ENCODE measurements around the gene KCNQ1OT1.

The KCNQ1OT1 gene

DNA sequence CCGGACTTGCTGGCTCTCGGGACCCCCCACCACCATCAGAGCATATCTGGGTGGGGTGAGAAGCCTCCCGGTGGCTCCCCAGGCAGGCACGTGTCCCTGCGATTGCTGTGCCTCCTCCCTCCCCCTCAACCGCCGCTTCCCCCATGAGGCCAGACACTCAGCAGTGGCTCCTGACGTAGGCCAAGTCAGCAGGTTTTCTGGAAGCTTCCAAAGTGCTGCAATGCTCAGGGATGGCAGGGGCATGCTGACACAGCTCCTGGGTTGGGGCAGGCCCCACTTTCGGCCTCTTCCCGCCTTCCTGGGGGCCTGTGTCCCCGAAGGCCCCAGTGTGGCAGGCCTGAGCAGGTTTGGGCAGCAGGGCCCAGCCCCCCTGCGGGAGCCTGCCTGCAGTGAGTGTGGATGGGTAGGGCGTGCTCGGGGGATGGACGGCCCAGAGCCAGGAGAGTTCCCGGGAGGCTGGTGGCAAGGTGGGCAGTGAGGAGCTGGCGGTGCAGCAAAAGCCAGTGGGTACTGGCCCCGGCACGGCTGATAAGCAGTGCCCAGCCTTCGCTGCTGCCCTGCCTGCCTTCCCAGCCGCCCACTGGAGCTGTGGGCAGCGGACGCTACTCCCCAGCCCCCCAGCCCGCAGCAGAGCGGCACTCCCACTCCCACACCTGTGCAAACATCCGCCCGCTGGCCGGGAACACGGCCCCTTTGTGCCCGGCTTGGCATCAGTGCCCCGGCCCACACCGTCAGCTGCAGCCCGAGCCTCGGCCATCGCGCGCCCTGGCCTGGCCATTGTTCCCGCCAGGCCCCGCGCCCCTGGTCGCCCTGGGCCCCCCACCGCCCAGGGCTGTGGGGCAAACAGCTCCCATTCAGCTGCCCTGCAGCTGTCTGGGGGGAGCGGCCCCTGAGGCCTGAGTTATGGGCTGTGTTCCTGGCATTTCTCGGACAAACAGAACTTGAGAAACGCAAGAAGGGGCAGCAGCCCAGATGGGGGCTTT is 125.0 kb downstream of the KCNQ1OT1 start:
- Histone ChIP-seq H3K9me3 (ENCODE audit: control insufficient read depth, insufficient read depth, low read depth, low read length) (no peaks in the 10 kb centered on the region), H3K27ac (ENCODE audit: low read depth, low read length) (no peak overlapping the region), H3K9ac (ENCODE audit: low read length) (no peak overlapping the region), H3K4me3 (ENCODE audit: low read depth, low read length) (no peak overlapping the region), H3K36me3 (ENCODE audit: control insufficient read depth, insufficient read depth, low read length) (no peaks in the 10 kb centered on the region), H3K27me3 (ENCODE audit: control insufficient read depth, insufficient read depth, low read length) (peaks cover 65% of the 10 kb centered on the region), H3K4me1 (ENCODE audit: control insufficient read depth, insufficient read depth, low read length) (peaks cover 12% of the 10 kb centered on the region; the same call in 1 of the 2 replicates)

DNA sequence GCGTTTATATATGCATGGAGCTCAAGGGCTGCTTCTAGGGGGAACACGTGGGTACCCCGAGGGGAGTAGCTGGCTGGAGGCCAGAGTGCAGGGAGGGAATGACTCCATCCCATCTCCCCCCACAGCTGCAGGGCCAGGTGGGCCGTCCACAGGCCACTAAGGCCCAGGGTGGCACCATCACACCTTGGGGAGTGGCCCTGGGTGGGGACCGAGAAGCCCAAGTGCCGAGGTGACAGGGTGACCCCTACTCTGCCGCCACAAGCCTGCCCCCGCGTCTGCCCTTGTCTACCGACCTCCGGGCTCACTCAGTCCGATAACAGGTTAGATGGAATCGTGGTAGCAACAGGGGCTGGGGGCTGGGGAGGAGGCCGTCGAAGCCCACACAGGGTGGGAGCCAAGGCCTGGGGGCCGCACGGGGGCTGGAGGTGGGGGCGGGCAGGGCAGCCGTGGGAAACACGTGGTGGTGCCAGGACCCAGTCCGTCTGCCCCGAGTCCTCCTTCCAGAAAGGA is 125.7 kb downstream of the KCNQ1OT1 start:
- Histone ChIP-seq H3K27ac (ENCODE audit: low read depth, low read length) (no peak overlapping the region), H3K27me3 (ENCODE audit: control insufficient read depth, insufficient read depth, low read length) (peaks cover 69% of the 10 kb centered on the region), H3K4me1 (ENCODE audit: control insufficient read depth, insufficient read depth, low read length) (peaks cover 8% of the 10 kb centered on the region; the same call in 1 of the 2 replicates), H3K9me3 (ENCODE audit: control insufficient read depth, insufficient read depth, low read depth, low read length) (no peaks in the 10 kb centered on the region), H3K9ac (ENCODE audit: low read length) (no peak overlapping the region), H3K4me3 (ENCODE audit: low read depth, low read length) (no peak overlapping the region), H3K36me3 (ENCODE audit: control insufficient read depth, insufficient read depth, low read length) (no peaks in the 10 kb centered on the region)

DNA sequence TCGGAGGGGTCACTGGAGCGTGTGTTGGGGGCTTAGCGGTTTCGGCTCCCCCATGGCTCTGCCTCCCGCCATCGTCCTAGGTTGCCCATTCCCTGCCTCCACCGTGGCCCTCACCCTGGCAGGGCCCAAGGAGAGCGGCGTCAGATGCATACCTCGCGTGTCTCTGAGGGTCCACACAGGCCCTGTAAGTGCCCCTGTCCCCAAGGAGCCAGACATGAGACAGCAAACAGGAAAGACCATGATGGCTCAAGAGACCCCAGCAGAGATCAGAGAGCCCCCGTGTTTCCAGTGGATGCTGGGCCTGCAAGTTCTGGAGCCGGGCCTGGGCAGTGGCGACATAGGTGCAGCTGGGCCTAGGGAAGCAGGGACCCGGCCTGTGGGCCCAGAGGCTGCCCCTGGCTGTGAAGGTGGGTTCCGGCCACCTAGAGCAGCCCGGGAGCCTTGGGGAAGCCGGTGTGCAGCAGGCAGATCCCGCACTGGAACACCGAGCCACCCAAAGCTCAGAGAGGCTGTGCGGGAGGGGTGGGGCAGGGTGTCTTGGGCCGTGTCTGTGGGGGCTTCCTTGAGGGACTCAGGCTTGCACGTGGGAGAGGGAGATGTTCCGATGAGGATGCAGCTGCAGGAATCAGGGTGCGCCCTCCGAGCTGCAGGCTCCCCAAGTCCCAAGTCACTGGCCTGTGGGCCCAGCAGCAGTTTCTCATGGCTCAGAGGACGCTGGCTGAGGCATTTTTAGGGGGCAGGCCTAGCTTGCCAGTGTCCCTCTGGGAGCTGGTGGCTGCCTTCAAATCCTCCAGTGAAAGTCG is 126.4 kb downstream of the KCNQ1OT1 start:
- H3K9ac ChIP-seq (ENCODE audit: low read length), result no peak overlapping the region

DNA sequence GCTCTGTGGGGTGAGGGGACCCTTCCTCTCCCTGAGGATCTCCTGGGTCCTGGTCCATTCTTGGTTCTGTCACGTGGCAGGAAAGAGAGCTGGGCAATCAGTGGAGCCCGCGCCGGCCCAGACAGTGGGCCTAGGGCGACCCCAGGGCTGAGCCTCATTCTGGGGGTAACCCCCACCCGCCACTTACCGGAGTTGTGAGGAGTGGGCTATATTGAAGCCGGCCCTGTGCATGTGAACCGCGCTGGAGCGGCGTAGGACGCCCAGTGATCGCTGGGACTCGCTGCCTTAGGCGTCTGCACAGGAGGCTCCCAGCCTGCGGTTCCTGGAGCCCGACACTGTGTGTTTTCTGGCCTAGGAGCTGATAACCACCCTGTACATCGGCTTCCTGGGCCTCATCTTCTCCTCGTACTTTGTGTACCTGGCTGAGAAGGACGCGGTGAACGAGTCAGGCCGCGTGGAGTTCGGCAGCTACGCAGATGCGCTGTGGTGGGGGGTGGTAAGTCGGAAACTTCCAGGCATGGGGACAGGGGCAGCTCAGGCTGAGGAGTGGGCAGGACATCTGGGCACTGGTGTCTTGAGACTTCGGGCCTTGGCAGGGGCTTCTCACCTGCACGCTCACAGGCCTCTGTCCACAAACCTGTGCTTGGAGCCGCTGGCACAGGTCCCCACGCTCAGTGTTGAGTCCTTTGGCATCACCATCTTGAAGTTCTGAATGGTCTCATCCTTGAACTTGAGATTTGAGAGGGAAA is 127.1 kb downstream of the KCNQ1OT1 start:
- Histone ChIP-seq H3K27ac (ENCODE audit: low read depth, low read length) (no peak overlapping the region), H3K36me3 (ENCODE audit: control insufficient read depth, insufficient read depth, low read length) (no peaks in the 10 kb centered on the region), H3K27me3 (ENCODE audit: control insufficient read depth, insufficient read depth, low read length) (peaks cover 58% of the 10 kb centered on the region), H3K4me3 (ENCODE audit: low read depth, low read length) (no peak overlapping the region), H3K4me1 (ENCODE audit: control insufficient read depth, insufficient read depth, low read length) (peaks cover 7% of the 10 kb centered on the region; the same call in 1 of the 2 replicates), H3K9me3 (ENCODE audit: control insufficient read depth, insufficient read depth, low read depth, low read length) (no peaks in the 10 kb centered on the region), H3K9ac (ENCODE audit: low read length) (no peak overlapping the region)

More for the DNA sequence above, 126.4 kb downstream of the KCNQ1OT1 start:
- H3K4me3 ChIP-seq (ENCODE audit: low read depth, low read length), result no peak overlapping the region
- no peaks in the 10 kb centered on the region for H3K36me3 ChIP-seq (ENCODE audit: control insufficient read depth, insufficient read depth, low read length)
- H3K9me3 ChIP-seq (ENCODE audit: control insufficient read depth, insufficient read depth, low read depth, low read length), result no peaks in the 10 kb centered on the region
- peaks cover 63% of the 10 kb centered on the region for H3K27me3 ChIP-seq (ENCODE audit: control insufficient read depth, insufficient read depth, low read length)
- no peak overlapping the region for H3K27ac ChIP-seq (ENCODE audit: low read depth, low read length)
- H3K4me1 ChIP-seq (ENCODE audit: control insufficient read depth, insufficient read depth, low read length), result peaks cover 7% of the 10 kb centered on the region; the same call in 1 of the 2 replicates

DNA sequence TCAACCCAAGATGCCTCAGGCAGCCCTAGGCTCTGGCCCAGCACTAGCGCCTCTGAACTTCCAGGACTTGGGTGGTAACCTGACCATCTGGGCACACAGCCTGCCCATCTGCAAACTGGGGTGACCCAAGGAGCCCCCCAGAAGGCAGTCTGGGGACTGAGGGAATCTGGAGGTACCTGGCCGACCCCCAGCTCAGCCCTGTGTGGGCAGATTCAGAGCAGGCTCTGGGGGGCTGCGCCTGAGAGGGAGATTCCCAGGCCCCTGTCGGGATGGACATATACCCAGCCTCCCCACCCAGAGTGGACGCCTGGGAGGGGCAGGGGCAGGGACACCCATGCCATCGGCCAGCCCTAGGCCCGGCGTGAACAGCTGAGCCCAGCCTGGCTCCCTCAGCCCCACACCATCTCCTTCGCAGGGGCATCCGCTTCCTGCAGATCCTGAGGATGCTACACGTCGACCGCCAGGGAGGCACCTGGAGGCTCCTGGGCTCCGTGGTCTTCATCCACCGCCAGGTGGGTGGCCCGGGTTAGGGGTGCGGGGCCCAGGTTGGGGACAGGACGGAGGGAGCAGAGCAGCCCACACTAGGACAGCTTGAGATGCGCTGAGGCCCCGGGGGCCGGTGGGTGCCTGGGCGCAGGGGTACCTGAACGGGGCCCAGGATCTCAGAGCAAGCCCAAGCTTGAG is 128.1 kb downstream of the KCNQ1OT1 start:
- peaks cover 60% of the 10 kb centered on the region for H3K27me3 ChIP-seq (ENCODE audit: control insufficient read depth, insufficient read depth, low read length)
- no peaks in the 10 kb centered on the region for H3K36me3 ChIP-seq (ENCODE audit: control insufficient read depth, insufficient read depth, low read length)

DNA sequence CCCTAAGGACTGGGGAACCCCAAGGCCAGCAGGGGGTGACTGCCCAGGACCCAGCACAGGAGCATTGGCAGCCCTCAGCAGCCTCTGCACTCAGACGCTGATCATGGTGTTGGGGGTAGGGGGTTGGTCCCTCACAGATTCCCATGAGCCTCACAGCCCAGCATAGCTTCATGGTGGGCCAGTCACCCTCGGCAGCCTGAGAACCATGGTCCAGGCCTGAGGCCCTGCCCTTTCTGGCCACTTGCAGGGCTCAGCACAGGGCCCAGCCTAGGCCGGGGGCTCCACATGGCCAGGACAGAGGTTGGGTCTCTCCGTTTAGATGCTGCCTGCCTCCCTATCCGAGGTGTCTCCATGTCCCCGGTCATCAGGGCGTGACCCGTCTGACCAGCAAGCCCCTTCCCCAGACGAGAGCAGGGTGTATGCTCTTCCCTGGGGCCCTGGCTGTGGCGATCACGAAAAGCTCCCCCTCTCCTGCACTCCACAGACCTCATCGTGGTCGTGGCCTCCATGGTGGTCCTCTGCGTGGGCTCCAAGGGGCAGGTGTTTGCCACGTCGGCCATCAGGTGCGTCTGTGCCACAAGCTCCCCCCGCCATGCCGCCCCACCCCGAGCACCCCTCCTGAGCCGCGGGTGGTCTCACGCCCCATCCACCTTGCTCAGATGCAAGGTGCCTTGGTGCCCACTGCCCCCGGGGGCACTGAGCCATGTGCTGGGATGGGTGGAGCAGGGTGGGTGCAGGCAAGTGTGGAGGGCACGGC is 128.8 kb downstream of the KCNQ1OT1 start:
- H3K4me3 ChIP-seq (ENCODE audit: low read depth, low read length), result no peak overlapping the region
- no peaks in the 10 kb centered on the region; the same call in 1 of the 2 replicates for H3K4me1 ChIP-seq (ENCODE audit: control insufficient read depth, insufficient read depth, low read length)
- peaks cover 60% of the 10 kb centered on the region for H3K27me3 ChIP-seq (ENCODE audit: control insufficient read depth, insufficient read depth, low read length)
- H3K9me3 ChIP-seq (ENCODE audit: control insufficient read depth, insufficient read depth, low read depth, low read length), result no peaks in the 10 kb centered on the region
- H3K36me3 ChIP-seq (ENCODE audit: control insufficient read depth, insufficient read depth, low read length), result no peaks in the 10 kb centered on the region
- no peak overlapping the region for H3K9ac ChIP-seq (ENCODE audit: low read length)
- no peak overlapping the region for H3K27ac ChIP-seq (ENCODE audit: low read depth, low read length)

More for the DNA sequence above, 128.1 kb downstream of the KCNQ1OT1 start:
- H3K9ac ChIP-seq (ENCODE audit: low read length), result no peak overlapping the region
- H3K27ac ChIP-seq (ENCODE audit: low read depth, low read length), result no peak overlapping the region
- no peaks in the 10 kb centered on the region for H3K9me3 ChIP-seq (ENCODE audit: control insufficient read depth, insufficient read depth, low read depth, low read length)
- H3K4me3 ChIP-seq (ENCODE audit: low read depth, low read length), result no peak overlapping the region
- H3K4me1 ChIP-seq (ENCODE audit: control insufficient read depth, insufficient read depth, low read length), result no peaks in the 10 kb centered on the region; the same call in 1 of the 2 replicates

DNA sequence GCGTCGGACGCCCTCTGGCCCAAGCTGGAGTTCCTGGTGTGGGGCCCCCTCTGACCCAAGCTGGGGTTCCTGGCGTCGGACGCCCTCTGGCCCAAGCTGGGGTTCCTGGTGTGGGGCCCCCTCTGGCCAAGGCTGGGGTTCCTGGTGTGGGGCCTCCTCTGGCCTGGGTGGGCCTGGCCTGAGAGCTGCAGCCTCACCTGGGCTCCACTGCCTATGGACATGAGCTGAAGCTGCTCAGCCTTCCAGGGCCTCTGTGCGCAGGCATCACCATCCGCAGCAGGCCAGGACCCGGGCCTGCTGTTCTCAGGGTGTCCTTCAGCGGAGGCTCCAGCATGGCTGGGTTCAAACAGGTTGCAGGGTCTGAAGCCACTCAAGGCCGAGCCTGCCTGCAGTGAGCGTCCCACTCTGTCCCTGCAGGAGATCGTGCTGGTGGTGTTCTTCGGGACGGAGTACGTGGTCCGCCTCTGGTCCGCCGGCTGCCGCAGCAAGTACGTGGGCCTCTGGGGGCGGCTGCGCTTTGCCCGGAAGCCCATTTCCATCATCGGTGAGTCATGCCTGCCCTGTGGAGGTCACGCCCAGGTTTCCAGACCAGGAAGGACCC is 129.5 kb downstream of the KCNQ1OT1 start:
- Histone ChIP-seq H3K4me3 (ENCODE audit: low read depth, low read length) (no peak overlapping the region), H3K4me1 (ENCODE audit: control insufficient read depth, insufficient read depth, low read length) (no peaks in the 10 kb centered on the region), H3K27me3 (ENCODE audit: control insufficient read depth, insufficient read depth, low read length) (peaks cover 60% of the 10 kb centered on the region), H3K9me3 (ENCODE audit: control insufficient read depth, insufficient read depth, low read depth, low read length) (no peaks in the 10 kb centered on the region), H3K36me3 (ENCODE audit: control insufficient read depth, insufficient read depth, low read length) (no peaks in the 10 kb centered on the region), H3K9ac (ENCODE audit: low read length) (no peak overlapping the region), H3K27ac (ENCODE audit: low read depth, low read length) (no peak overlapping the region)

DNA sequence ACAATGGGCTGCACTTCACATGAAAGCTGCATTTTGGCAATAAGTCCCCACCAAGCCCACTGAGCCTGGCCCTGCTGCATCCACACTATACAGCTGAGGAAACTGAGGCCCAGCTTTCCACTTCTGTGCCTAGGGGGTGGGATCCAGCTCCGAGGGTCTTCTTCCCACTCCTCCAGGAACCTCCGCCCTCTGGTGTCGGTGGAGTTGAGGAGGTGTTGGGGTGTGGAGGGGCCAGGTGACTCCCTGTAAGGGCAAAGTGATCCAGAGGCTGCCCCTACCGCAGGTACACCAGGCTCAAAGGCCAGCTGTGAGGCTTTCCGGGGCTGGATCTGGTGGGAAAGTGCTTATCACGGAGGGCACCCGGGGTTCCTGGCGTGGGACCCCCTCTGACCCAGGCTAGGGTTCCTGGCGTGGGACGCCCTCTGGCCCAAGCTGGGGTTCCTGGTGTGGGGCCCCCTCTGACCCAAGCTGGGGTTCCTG is 130.0 kb downstream of the KCNQ1OT1 start:
- Histone ChIP-seq H3K9ac (ENCODE audit: low read length) (no peak overlapping the region), H3K4me1 (ENCODE audit: control insufficient read depth, insufficient read depth, low read length) (no peaks in the 10 kb centered on the region), H3K9me3 (ENCODE audit: control insufficient read depth, insufficient read depth, low read depth, low read length) (no peaks in the 10 kb centered on the region), H3K27ac (ENCODE audit: low read depth, low read length) (no peak overlapping the region), H3K27me3 (ENCODE audit: control insufficient read depth, insufficient read depth, low read length) (peaks cover 64% of the 10 kb centered on the region), H3K36me3 (ENCODE audit: control insufficient read depth, insufficient read depth, low read length) (no peaks in the 10 kb centered on the region), H3K4me3 (ENCODE audit: low read depth, low read length) (no peak overlapping the region)

DNA sequence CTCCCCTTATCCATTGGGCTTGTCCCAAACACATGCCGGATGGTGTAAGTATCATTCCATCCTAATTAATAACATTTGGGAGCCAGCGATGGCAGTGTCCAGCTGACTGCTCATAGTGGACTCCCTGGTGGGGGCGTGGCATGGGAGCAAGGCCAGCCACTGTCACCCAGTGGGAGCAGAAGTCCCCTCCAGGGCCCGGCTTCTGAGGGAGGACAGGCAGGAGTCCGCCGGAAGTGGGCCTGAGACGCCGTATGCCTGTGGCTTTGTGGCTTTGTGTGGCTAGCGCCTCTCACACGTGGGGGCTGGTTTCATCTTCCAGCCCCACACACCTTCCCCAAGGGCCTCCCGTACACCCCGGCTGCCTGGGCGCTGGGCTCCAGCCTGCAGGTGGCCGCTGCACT is 130.5 kb downstream of the KCNQ1OT1 start:
- Histone ChIP-seq H3K27me3 (ENCODE audit: control insufficient read depth, insufficient read depth, low read length) (peaks cover 64% of the 10 kb centered on the region), H3K4me1 (ENCODE audit: control insufficient read depth, insufficient read depth, low read length) (no peaks in the 10 kb centered on the region), H3K27ac (ENCODE audit: low read depth, low read length) (no peak overlapping the region), H3K9ac (ENCODE audit: low read length) (no peak overlapping the region), H3K9me3 (ENCODE audit: control insufficient read depth, insufficient read depth, low read depth, low read length) (no peaks in the 10 kb centered on the region), H3K4me3 (ENCODE audit: low read depth, low read length) (no peak overlapping the region), H3K36me3 (ENCODE audit: control insufficient read depth, insufficient read depth, low read length) (no peaks in the 10 kb centered on the region)
